ENCODE data around the gene EPB41L5.
"Not testable (repeated sequence)": the region's sequence is repeated elsewhere in the genome, so short reads cannot be mapped to it uniquely, and the experiment has no call there.

The EPB41L5 gene

DNA sequence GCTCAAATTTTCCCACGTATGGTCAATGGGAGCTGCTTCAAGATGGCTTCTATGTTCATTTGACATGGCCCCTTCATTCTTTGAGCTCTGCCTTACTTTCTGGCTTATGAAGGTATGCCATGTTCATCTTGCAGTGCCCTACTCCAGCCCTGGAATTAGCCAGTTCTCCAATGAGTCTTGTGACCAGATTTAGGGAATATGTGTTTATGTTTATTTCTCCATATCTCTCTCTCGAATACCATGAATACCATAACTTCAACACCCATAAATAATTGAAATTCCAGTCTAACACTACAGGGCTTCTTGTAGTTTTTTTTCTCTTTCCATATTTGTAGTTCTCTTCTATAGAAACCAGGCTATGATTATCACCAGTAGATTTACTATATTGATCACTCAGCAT is 39.7 kb downstream of the EPB41L5 start:
- no peaks in the 10 kb centered on the region for H3K4me1 Mint-ChIP-seq (ENCODE audit: low read depth)

DNA sequence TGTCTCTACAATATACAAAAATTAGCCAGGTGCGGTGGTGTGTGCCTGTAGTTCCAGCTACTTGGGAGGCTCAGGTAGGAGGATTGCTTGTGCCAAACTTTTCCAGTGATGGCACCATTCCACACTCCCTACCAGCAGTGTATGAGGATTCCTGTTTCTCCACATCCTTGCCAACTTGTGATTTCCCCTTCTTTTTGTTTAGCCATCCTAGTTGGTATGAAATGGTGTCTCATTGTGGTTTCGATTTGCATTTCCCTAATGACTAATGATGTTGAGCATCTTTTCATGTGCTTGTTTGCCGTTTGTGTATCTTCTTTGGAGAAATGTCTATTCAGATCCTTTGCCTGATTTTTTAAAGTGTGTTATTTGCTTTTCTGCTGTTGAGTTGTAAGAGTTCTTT is 41.0 kb downstream of the EPB41L5 start:
- peaks cover 52% of the 10 kb centered on the region for H3K36me3 Mint-ChIP-seq (ENCODE audit: low read depth)
- no peak overlapping the region for H3K27ac Mint-ChIP-seq
- no peaks in the 10 kb centered on the region for H3K27me3 Mint-ChIP-seq
- peaks cover 21% of the 10 kb centered on the region for H3K9me3 Mint-ChIP-seq
- no peaks in the 10 kb centered on the region for H3K4me1 Mint-ChIP-seq (ENCODE audit: low read depth)
- H3K4me3 Mint-ChIP-seq = no peak overlapping the region

More for the DNA sequence above, 39.7 kb downstream of the EPB41L5 start:
- Mint-ChIP-seq H3K27ac (no peak overlapping the region), H3K27me3 (no peaks in the 10 kb centered on the region), H3K9me3 (peaks cover 21% of the 10 kb centered on the region), H3K36me3 (ENCODE audit: low read depth) (peaks cover 61% of the 10 kb centered on the region), H3K4me3 (no peak overlapping the region)

DNA sequence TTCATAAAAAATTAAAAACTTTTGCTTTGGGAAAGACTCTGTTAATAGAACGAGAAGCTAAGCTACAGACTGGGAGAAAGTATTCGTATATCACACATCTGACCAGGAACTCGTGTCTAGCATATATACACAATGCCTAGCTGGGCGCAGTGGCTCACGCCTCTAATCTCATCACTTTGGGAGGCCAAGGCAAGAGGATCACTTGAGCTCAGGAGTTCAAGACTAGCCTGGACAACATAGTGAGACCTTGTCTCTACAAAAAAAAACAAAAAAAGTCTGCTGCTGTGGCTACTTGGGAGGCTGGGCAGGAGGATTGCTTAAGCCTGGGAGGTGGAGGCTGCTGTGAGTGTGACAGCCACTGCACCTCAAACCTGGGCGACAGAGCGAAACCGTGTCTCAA is 46.6 kb downstream of the EPB41L5 start:
- no peak overlapping the region for H3K4me3 Mint-ChIP-seq
- H3K27me3 Mint-ChIP-seq = no peaks in the 10 kb centered on the region
- no peak overlapping the region for H3K27ac Mint-ChIP-seq
- H3K36me3 Mint-ChIP-seq (ENCODE audit: low read depth) = peaks cover 11% of the 10 kb centered on the region
- H3K4me1 Mint-ChIP-seq (ENCODE audit: low read depth) = no peaks in the 10 kb centered on the region
- peaks cover 5% of the 10 kb centered on the region for H3K9me3 Mint-ChIP-seq

DNA sequence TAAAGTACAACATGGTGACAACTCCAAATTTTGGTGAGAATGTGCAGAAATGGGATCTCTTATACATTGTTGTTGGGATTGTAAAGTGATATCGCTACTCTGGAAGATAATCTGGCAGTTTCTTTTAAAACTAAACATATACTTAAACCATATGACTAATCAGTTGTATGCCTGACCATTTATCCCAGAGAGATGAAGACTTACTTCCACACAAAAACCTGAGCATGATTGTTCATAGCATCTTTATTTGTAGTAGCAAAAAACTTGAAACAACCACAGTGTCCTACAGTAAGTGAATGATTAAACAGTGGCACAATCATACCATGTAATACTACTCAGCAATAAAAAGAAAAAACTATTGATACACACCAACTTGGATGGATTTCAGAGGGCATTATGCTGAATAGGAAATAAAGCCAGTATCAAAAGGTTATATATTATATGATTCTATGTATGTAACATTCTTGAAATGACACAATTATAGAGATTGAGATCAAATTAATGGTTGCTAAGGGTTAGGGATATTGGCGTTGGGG is 47.3 kb downstream of the EPB41L5 start:
- Mint-ChIP-seq H3K27ac (no peak overlapping the region), H3K4me3 (no peak overlapping the region), H3K27me3 (no peaks in the 10 kb centered on the region), H3K4me1 (ENCODE audit: low read depth) (no peaks in the 10 kb centered on the region), H3K36me3 (ENCODE audit: low read depth) (peaks cover 10% of the 10 kb centered on the region), H3K9me3 (peaks cover 5% of the 10 kb centered on the region)

DNA sequence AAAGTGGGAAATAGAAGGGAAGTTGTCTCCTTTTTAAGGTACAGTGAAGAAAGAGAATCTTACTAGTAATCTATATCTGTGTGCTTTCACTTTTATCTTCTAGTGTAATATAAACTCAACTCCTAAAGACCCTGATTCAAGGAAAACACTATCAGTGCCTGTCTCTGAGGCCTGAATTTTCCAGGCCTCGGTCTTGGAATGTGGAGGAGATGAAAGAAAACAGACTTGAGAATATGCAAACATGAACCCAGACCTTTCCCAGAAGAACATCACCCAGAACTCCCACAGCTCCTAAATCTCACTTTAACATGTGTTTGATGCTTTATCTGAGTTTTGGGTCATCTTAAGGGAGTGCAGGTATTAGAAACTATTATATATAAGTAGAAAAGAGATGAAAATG is 51.8 kb downstream of the EPB41L5 start:
- H3K4me3 Mint-ChIP-seq = no peak overlapping the region
- H3K27me3 Mint-ChIP-seq = no peaks in the 10 kb centered on the region
- H3K4me1 Mint-ChIP-seq (ENCODE audit: low read depth) = no peaks in the 10 kb centered on the region
- no peak overlapping the region for H3K27ac Mint-ChIP-seq
- H3K36me3 Mint-ChIP-seq (ENCODE audit: low read depth) = no peaks in the 10 kb centered on the region
- no peaks in the 10 kb centered on the region for H3K9me3 Mint-ChIP-seq

DNA sequence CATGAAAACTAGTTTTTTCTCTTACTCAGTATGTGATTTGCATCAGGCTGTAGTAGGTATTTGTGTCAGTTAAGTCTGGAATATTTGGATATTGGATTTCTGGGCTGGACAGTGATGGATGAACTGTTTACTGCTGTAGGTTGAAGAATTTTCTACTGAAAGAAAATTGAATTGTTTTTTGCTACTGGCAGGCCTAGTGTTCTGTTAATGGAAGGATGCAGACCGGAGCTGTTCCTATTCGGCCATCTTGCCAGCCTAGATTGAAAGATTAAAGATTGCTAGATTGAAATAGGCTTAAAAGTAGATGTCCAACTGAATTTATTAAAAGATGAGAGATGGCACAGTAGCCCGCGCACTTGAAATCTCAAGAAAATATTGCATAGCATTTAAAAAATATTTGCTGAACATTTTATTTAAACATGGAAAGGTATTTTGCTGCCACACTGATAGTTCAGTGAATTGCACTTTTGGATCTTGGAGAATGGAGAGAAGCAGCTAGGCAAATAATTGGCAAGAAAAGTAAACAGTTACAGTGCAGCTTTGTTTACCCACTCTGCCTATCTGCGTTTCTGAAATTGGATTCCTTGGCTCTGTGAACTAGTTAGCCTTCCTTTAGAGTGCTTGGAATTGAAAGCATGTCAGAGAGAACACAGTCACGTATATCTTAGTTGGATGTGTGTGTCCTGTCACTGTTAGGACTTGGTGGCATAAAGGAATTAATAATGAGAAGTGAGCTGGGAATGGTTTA is 54.1 kb downstream of the EPB41L5 start:
- Mint-ChIP-seq H3K4me3 (no peak overlapping the region), H3K27me3 (no peaks in the 10 kb centered on the region), H3K36me3 (ENCODE audit: low read depth) (no peaks in the 10 kb centered on the region), H3K27ac (no peak overlapping the region), H3K9me3 (peaks cover 5% of the 10 kb centered on the region), H3K4me1 (ENCODE audit: low read depth) (no peaks in the 10 kb centered on the region)

DNA sequence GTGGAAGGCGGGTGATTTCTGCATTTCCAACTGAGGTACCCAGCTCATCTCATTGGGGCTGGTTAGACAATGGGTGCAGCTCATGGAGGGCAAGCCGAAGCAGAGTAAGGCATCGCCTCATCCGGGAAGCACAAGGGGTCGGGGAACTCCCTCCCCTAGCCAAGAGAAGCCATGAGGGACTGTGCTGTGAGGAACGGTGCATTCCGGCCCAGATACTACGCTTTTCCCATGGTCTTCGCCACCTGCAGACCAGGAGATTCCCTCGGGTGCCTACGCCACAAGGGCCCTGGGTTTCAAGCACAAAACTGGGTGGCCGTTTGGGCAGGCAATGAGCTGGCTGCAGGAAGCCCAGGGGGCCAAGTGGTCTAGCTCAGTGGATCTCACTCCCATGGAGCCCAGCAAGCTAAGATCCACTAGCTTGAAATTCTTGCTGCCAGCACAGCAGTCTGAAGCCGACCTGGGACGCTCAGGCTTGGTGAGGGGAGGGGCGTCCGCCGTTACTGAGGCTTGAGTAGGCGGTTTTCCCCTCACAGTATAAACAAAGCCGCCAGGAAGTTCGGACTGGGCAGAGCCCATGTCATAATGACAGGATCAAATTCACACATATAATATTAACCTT is 55.3 kb downstream of the EPB41L5 start:
- not testable (repeated sequence) for H3K27ac Mint-ChIP-seq; H3K9me3 Mint-ChIP-seq; H3K36me3 Mint-ChIP-seq (ENCODE audit: low read depth); H3K4me1 Mint-ChIP-seq (ENCODE audit: low read depth); H3K4me3 Mint-ChIP-seq; H3K27me3 Mint-ChIP-seq

DNA sequence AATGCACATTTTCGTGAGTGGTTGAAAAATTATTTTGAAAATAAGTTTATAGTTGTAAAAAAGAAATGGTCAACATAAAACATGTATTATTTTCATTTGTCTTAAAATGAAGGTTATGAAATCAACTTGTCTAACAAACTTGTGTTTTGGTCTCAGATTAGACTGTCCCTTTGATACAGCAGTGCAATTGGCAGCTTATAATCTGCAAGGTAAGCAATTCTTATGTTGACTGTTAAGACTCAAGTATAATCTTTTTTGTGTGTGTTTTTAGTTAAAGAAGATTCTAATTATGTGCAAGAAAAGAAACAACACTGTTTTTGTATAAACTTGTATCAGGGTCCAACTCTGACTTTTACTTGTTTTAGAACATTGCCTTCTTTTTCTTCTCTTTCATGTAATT is 62.7 kb downstream of the EPB41L5 start:
- peaks cover 9% of the 10 kb centered on the region for H3K9me3 Mint-ChIP-seq
- H3K27me3 Mint-ChIP-seq = no peaks in the 10 kb centered on the region
- H3K36me3 Mint-ChIP-seq (ENCODE audit: low read depth) = peaks cover 20% of the 10 kb centered on the region
- H3K27ac Mint-ChIP-seq = no peak overlapping the region
- no peak overlapping the region for H3K4me3 Mint-ChIP-seq
- no peaks in the 10 kb centered on the region for H3K4me1 Mint-ChIP-seq (ENCODE audit: low read depth)

DNA sequence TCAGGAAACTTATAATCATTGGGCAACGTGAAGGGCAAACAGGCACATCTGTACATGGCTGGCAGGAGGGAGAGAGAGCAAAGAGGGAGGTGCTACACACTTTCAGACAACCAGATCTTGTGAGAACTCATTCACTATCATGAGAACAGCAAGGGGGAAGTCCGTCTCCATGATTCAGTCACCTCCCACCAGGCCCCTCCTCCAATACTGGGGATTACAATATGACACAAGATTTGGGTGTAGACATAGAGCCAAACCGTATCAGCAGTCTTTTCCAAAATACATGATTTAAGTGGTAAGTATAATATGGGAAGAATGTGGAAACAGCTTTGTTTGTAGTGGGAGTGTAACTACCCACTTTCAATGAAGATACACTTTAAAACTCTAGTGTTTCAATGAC is 65.0 kb downstream of the EPB41L5 start:
- Mint-ChIP-seq H3K4me1 (ENCODE audit: low read depth) (no peaks in the 10 kb centered on the region), H3K27me3 (no peaks in the 10 kb centered on the region), H3K9me3 (peaks cover 4% of the 10 kb centered on the region), H3K4me3 (no peak overlapping the region), H3K27ac (no peak overlapping the region), H3K36me3 (ENCODE audit: low read depth) (peaks cover 21% of the 10 kb centered on the region)

DNA sequence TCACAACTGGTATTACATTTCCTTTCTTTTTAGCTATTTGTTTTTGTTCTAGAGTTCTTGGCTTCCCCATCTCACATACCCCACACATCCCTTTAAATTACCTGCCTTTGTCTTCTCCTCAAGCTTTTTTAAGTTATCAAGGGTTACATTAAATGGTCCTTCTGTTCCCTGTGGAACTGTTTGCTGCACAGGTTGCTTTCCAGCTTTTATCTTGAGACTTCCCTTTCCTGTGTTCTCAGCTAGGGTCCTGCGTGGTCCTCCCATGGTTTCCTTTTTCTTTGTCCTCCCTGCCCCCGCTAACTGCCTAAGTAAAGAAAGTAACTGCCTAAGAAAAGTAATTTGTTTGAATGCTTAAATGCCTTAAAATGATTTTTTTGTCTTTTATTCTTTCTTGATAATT is 66.8 kb downstream of the EPB41L5 start:
- Mint-ChIP-seq H3K27ac (no peak overlapping the region), H3K27me3 (no peaks in the 10 kb centered on the region), H3K36me3 (ENCODE audit: low read depth) (peaks cover 28% of the 10 kb centered on the region)

DNA sequence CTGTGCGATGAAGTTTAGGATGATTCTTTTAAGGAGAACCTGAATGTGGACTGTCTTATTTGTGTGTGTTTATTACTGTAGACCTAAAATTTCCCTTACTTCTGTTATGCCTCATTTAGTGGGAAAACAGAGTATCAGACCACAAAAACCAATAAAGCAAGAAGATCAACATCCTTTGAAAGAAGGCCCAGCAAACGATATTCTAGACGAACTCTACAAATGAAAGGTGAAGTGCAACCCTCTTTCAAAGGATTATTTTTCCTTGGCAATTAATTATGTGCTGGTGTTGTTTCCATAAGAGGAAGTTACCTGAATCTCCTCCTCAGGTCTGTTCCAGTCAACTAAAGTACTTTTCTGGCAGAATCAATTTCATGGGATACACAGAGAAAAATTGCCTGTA is 78.6 kb downstream of the EPB41L5 start:
- H3K9me3 Mint-ChIP-seq = no peaks in the 10 kb centered on the region
- H3K27me3 Mint-ChIP-seq = no peaks in the 10 kb centered on the region
- H3K4me3 Mint-ChIP-seq = no peak overlapping the region
- peaks cover 19% of the 10 kb centered on the region for H3K36me3 Mint-ChIP-seq (ENCODE audit: low read depth)
- no peaks in the 10 kb centered on the region for H3K4me1 Mint-ChIP-seq (ENCODE audit: low read depth)
- H3K27ac Mint-ChIP-seq = no peak overlapping the region

More for the DNA sequence above, 66.8 kb downstream of the EPB41L5 start:
- Mint-ChIP-seq H3K9me3 (peaks cover 4% of the 10 kb centered on the region), H3K4me1 (ENCODE audit: low read depth) (no peaks in the 10 kb centered on the region), H3K4me3 (no peak overlapping the region)

DNA sequence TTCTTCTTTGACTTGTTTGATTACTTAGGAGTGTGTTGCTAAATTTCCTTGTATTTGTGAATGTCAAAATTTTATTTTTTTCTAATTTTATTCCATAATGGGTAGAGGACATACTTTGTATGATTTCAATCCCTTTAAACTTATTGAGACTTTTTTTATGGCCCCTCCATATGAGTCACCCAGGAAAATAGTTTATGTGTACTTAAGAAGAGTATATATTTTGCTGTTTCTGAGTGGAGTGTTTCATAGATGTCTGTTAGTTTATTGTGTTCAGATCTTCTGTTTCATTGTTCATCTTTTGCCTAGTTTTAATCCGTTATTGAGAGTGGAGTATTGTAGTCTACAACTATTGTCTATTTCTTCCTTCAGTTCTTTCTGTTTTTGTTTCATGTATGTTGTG is 81.9 kb downstream of the EPB41L5 start:
- Mint-ChIP-seq H3K4me1 (ENCODE audit: low read depth) (no peaks in the 10 kb centered on the region), H3K36me3 (ENCODE audit: low read depth) (peaks cover 16% of the 10 kb centered on the region), H3K27me3 (no peaks in the 10 kb centered on the region), H3K9me3 (no peaks in the 10 kb centered on the region), H3K4me3 (no peak overlapping the region), H3K27ac (no peak overlapping the region)

DNA sequence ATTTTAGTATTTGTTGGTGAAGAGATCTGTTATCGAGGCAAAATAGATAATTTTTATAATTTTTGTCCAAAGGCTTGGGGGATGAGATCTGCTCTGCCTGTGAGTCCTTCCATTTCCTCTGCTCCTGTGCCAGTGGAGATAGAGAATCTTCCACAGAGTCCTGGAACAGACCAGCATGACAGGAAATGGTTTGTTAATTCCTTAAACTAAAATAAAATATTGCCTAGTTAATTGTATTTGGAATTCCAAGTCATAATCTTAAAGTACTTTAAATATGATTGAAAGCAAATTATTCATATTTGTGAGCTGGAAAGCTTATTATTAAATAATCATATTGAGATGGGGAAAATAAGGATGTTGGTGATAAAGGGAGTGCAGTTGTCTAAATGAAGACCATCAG is 87.8 kb downstream of the EPB41L5 start:
- Mint-ChIP-seq H3K36me3 (ENCODE audit: low read depth) (peaks cover 12% of the 10 kb centered on the region), H3K9me3 (no peaks in the 10 kb centered on the region), H3K4me3 (no peak overlapping the region), H3K27me3 (no peaks in the 10 kb centered on the region), H3K27ac (no peak overlapping the region), H3K4me1 (ENCODE audit: low read depth) (no peaks in the 10 kb centered on the region)

DNA sequence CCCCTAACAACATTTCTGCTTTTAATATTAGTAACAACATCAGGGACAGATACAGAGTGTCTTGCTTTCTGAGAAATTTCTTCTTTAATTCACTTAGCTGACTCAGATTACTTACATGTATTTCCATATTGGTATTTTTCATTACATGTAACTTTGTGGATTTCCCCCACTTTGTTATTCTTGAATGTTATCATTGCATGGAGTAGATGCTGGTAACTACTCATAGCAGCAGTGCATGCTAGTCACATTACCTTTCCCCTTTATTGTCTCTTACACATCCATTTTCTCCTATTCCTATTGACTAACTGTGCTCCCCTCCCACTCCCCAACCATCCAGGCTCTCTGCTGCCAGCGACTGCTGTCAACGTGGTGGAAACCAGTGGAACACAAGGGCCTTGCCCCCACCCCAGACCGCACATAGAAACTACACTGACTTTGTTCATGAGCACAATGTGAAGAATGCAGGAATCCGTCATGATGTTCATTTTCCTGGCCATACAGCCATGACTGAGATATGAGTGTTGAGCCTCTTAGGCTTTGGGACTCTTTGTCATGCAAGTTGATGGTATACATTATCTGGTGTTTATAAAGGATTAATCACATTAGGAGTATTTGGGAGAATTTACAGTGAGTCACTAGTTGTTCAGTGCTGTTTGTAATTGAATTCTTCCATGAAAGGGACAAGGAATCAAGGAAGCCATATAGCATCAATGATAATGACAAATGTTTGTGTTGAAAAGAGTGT is 91.0 kb downstream of the EPB41L5 start:
- H3K27ac Mint-ChIP-seq = no peak overlapping the region
- H3K36me3 Mint-ChIP-seq (ENCODE audit: low read depth) = peaks cover 14% of the 10 kb centered on the region
- H3K4me1 Mint-ChIP-seq (ENCODE audit: low read depth) = peaks cover 3% of the 10 kb centered on the region
- H3K4me3 Mint-ChIP-seq = no peak overlapping the region
- peaks cover under 1% of the 10 kb centered on the region for H3K9me3 Mint-ChIP-seq
- no peaks in the 10 kb centered on the region for H3K27me3 Mint-ChIP-seq

DNA sequence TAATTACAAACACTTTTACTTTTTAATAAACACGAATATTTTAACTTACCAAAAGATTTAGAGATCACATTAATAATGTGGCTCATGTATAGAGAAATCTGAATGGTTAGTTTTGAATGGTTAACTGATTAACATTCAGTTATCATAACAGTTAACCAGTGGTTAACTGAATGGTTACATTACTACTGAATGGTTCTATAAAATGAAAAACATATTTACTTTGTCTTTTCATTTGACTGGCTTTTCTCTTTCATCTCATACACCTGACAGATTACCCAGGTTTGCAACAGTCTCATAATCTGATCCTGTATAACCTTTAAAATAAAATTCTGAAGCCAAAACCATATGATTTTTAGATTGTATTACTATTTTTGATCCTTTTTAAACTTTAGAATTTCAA is 91.9 kb downstream of the EPB41L5 start:
- H3K4me3 Mint-ChIP-seq = no peak overlapping the region
- no peaks in the 10 kb centered on the region for H3K27me3 Mint-ChIP-seq
- peaks cover 19% of the 10 kb centered on the region for H3K36me3 Mint-ChIP-seq (ENCODE audit: low read depth)
- H3K9me3 Mint-ChIP-seq = peaks cover 8% of the 10 kb centered on the region
- H3K4me1 Mint-ChIP-seq (ENCODE audit: low read depth) = peaks cover 12% of the 10 kb centered on the region
- H3K27ac Mint-ChIP-seq = no peak overlapping the region

Measured in stimulated activated naive CD8-positive, alpha-beta T cell treated with anti-CD3 and anti-CD28 coated beads, Interleukin-15, Interleukin-2, amounts not matched to agents 100 ng/mL and 50 ng/mL, for 24 hours (primary cell).